Keratinocyte (primary cell): ENCODE measurements around the gene GOLGA5.
"Not testable (repeated sequence)": the region's sequence is repeated elsewhere in the genome, so short reads cannot be mapped to it uniquely, and the experiment has no call there.

ENCODE experiments used
- EZH2 ChIP-seq: IDR thresholded peaks from one replicate; pipeline ENCODE4 v1.6.1; 2012; ENCODE audit warnings: inconsistent platforms, mild to moderate bottlenecking, low read length, moderate library complexity
- TF ChIP-seq, protein P1 (sequence below), 3 experiments: IDR thresholded peaks in 1 of 3; conservative IDR thresholded peaks in 1 of 3; optimal IDR thresholded peaks in 1 of 3; 2 replicates in 2 of 3; 3 replicates in 1 of 3; pipeline versions ENCODE3 to v1.5.1; 2011; ENCODE audit warnings: low read length in 3 of 3, mild to moderate bottlenecking in 3 of 3, moderate library complexity in 2 of 3, control low read depth in 1 of 3, inconsistent platforms in 1 of 3; ENCODE audit not compliant: insufficient read depth in 2 of 3; ENCODE audit errors: extremely low read depth in 1 of 3

DNA sequence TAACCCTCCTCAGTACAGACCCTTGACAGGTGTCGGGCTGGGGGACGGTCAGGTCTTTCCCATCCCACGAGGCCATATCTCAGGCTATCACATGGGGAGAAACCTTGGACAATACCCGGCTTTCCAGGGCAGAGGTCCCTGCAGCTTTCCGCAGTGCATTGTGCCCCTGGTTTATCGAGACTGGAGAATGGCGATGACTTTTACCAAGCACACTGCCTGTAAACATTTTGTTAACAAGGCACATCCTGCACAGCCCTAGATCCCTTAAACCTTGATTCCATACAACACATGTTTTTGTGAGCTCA lies 26.4 kb downstream of the GOLGA5 start:
- TF ChIP-seq, protein P1, sequence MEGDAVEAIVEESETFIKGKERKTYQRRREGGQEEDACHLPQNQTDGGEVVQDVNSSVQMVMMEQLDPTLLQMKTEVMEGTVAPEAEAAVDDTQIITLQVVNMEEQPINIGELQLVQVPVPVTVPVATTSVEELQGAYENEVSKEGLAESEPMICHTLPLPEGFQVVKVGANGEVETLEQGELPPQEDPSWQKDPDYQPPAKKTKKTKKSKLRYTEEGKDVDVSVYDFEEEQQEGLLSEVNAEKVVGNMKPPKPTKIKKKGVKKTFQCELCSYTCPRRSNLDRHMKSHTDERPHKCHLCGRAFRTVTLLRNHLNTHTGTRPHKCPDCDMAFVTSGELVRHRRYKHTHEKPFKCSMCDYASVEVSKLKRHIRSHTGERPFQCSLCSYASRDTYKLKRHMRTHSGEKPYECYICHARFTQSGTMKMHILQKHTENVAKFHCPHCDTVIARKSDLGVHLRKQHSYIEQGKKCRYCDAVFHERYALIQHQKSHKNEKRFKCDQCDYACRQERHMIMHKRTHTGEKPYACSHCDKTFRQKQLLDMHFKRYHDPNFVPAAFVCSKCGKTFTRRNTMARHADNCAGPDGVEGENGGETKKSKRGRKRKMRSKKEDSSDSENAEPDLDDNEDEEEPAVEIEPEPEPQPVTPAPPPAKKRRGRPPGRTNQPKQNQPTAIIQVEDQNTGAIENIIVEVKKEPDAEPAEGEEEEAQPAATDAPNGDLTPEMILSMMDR (optimal IDR thresholded peaks at IDR 0.05 in 1 of 3, IDR thresholded peaks at IDR 0.05 in 1 of 3, conservative IDR thresholded peaks at IDR 0.05 in 1 of 3; ENCODE audit: extremely low read depth in 1 of 3, insufficient read depth in 2 of 3, low read length in 3 of 3) = not testable (repeated sequence)
- TF ChIP-seq EZH2 = not testable (repeated sequence)
